Stimulated activated naive CD8-positive, alpha-beta T cell treated with anti-CD3 and anti-CD28 coated beads, Interleukin-15, Interleukin-2, amounts not matched to agents 100 U/mL and 50 U/mL, for 24 hours (primary cell): Measurements from ENCODE around the gene EZR.
A peak's percentile ranks its signal among the peaks of the same experiment; 100 is the strongest.

Experiments used
- ATAC-seq: fragments of 150-1000 bp; cut with Tn5 transposase; one replicate; pipeline ENCODE4 v1.10.0; 2021
- DNase-seq: peaks from one replicate; pipeline ENCODE4 v3.0.0; 2021

The EZR gene

GRCh38 chr6:158760618-158761250 lies 58.4 kb downstream of the EZR start:
- ATAC-seq, result no peak
- no peak for DNase-seq

GRCh38 chr6:158759966-158760617 lies 59.1 kb downstream of the EZR start:
- DNase-seq, result no peak
- ATAC-seq, result no peak

GRCh38 chr6:158758941-158759479 lies 60.2 kb downstream of the EZR start:
- no peak for ATAC-seq
- DNase-seq, result no peak

GRCh38 chr6:158758451-158758860 lies 60.7 kb downstream of the EZR start:
- DNase-seq, result no peak

GRCh38 chr6:158757753-158758090 lies 61.4 kb downstream of the EZR start:
- no peak for DNase-seq
- no peak for ATAC-seq

More at GRCh38 chr6:158758451-158758860, 60.7 kb downstream of the EZR start:
- no peak for ATAC-seq

GRCh38 chr6:158756977-158757752 lies 62.0 kb downstream of the EZR start:
- ATAC-seq (no peak), DNase-seq (no peak)

GRCh38 chr6:158756126-158756525 lies 63.0 kb downstream of the EZR start:
- no peak for DNase-seq
- ATAC-seq, result no peak

- ATAC-seq, result no peak
- no peak for DNase-seq
Measured at GRCh38 chr6:158755636-158756035, 63.5 kb downstream of the EZR start.

GRCh38 chr6:158754738-158755137 lies 64.4 kb downstream of the EZR start:
- DNase-seq, result no peak
- ATAC-seq, result no peak

GRCh38 chr6:158753811-158754210 lies 65.4 kb downstream of the EZR start:
- no peak for DNase-seq
- no peak for ATAC-seq

GRCh38 chr6:158752613-158753012 lies 66.6 kb downstream of the EZR start:
- DNase-seq, result no peak
- no peak for ATAC-seq

GRCh38 chr6:158751921-158752320 lies 67.2 kb downstream of the EZR start:
- no peak for DNase-seq
- ATAC-seq, result no peak

GRCh38 chr6:158751224-158751623 lies 67.9 kb downstream of the EZR start:
- DNase-seq (no peak), ATAC-seq (no peak)

GRCh38 chr6:158744986-158745430 lies 74.2 kb downstream of the EZR start:
- no peak for ATAC-seq
- no peak for DNase-seq

- DNase-seq (no peak), ATAC-seq (no peak)
Measured at GRCh38 chr6:158743033-158743651, 76.0 kb downstream of the EZR start.

- DNase-seq (no peak), ATAC-seq (no peak)
Measured at GRCh38 chr6:158739673-158740072, 79.5 kb downstream of the EZR start.

GRCh38 chr6:158737710-158738615 lies 81.2 kb downstream of the EZR start:
- DNase-seq (no peak), ATAC-seq (peak; percentile 63)

- no peak for ATAC-seq
- no peak for DNase-seq
Measured at GRCh38 chr6:158737082-158737709, 82.0 kb downstream of the EZR start.

- ATAC-seq (no peak), DNase-seq (no peak)
Measured at GRCh38 chr6:158735009-158735408, 84.2 kb downstream of the EZR start.

- no peak for DNase-seq
Measured at GRCh38 chr6:158730541-158730907, 88.6 kb downstream of the EZR start.

GRCh38 chr6:158729906-158730540 lies 89.1 kb downstream of the EZR start:
- DNase-seq, result no peak

More at GRCh38 chr6:158730541-158730907, 88.6 kb downstream of the EZR start:
- no peak for ATAC-seq

More at GRCh38 chr6:158729906-158730540, 89.1 kb downstream of the EZR start:
- no peak for ATAC-seq
